GM11168 (cell line): ENCODE data around the gene BAIAP2L2.
"Not testable (repeated sequence)": the region's sequence is repeated elsewhere in the genome, so short reads cannot be mapped to it uniquely, and the experiment has no call there.

Source experiments
- in situ Hi-C: fragments of 300-500 bp; cut with MboI; formaldehyde crosslinking; loops from one replicate; pipeline ENCODE4 v1.12.0; 2022; ENCODE audit warnings: low sequenced_read_pairs; ENCODE audit not compliant: unreplicated experiment

The BAIAP2L2 gene

DNA sequence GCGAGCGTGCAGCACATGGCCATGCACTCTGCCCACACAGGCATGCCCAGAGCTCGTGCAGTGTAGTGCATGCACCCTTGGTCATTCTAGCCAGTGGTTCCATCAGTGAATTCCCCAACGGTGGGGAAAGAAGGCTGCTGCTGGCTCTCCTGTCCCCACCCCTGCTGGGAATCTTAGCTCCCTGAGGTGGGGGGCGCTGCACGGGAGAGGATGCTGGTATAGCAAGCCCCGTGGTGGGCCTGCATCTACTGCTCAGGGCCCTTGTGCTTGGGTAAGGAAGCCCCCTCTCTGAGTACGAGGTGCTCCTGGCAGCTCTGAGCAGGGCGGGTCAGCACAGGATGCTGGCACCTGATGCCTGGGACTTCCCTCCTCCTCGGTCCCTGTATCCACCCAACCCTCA, 18.5 kb upstream of the BAIAP2L2 start:
- in situ Hi-C loops = no loop called here

DNA sequence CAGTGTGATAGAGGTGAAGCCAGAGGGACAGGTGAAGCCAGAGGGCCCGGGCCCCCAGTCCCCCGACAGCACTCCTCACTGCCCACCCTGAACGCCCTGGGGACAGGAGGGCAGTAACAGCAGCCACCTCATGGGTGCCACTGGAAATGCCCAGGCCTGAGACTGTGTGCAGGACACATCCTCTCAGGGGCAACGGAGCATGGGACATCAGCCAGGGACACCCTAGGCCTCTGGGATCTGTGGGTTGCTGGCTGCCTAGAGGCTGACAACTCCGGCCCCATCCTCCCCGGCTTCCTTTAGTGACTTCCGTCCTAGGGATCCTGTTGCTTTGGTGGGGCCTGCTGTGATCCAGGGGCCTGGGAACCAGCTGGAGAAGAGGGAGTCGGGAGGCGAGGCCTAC, 17.4 kb upstream of the BAIAP2L2 start:
- in situ Hi-C loops = no loop called here

DNA sequence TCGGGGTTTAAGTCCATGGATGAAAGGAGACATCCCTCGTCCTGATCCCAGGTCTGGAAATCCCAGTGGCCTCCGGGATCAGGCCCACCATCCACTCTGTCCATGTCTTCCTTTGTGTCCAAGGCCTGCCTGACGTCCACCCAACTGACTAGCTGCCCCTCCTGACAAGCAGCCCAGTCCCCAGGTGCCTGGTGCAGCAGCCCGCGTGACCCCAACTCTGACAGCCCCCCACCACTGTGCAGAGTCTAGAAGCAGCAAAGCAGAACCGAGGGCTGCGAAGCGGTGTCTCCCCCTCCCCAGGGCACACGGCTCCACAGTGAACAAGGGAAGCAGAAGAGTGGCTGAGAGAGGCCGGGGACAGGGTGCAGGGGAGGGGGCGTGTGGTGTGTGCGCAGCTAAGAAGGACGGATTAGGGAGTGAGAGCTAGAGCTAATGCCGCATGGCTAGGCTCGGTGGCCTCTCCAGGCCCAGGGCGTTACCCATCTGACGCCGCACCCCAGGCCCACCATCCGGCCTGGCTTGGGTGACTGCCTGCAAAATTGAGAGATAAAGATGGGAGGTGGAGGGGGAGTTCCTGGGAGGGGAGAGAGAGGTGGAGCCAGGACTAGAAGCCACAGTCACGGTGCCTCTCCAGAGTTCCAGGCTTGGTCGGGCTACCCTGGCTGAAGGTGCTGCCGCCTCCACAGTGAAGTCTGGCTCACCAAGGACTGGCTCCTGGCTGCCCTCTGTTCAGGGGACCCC, 16.6 kb upstream of the BAIAP2L2 start:
- in situ Hi-C loops = no loop called here

DNA sequence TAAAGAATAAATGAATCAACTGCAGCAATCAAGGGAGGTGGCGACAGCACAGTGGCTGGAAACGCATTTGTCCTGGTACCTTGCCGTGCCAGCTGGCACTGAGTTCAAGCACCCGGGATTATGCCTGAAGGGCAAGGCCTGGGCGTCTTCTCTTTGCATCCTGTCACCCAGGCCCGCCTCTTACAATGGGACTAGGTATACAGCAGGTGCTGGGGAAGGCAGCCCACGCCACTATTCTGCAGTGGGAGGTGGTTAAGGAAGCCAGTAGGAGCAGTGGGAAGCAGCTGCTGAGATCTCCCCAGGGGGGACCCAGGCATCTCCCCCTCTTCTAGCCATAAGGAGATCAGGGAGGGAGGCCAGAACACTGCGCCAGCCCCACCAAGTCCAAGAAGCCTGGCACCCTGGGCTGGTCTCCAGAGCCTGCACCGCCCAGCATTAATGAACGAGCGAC, 15.3 kb upstream of the BAIAP2L2 start:
- in situ Hi-C loops = no loop called here

DNA sequence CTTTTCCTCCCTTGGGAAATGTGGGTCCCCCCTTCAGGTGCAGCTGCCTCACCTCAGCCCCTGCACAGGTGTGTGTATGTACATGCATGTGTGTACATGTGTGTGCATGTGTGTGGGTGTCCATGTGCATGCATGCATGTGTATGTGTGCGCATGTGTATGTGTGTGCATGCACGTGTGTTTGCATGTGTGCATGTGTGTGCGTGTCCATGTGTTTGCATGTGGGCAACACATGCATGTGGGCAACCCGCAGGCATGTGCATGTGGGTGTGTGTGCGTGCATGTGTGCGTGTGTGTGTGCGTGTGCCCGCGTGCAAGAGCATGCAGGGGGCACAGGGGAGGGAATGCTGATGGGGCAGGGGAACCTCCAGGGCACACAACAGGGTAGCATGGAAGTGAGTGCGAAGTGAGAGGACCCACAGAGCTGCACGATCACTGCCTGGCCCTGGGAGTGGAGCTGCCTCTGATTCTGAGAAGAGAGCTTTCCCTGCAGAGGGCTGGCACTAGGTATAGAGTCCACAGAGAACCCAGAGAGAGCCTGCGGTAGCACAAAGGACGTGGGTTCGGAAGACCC, 14.6 kb upstream of the BAIAP2L2 start:
- in situ Hi-C loops = no loop called here

DNA sequence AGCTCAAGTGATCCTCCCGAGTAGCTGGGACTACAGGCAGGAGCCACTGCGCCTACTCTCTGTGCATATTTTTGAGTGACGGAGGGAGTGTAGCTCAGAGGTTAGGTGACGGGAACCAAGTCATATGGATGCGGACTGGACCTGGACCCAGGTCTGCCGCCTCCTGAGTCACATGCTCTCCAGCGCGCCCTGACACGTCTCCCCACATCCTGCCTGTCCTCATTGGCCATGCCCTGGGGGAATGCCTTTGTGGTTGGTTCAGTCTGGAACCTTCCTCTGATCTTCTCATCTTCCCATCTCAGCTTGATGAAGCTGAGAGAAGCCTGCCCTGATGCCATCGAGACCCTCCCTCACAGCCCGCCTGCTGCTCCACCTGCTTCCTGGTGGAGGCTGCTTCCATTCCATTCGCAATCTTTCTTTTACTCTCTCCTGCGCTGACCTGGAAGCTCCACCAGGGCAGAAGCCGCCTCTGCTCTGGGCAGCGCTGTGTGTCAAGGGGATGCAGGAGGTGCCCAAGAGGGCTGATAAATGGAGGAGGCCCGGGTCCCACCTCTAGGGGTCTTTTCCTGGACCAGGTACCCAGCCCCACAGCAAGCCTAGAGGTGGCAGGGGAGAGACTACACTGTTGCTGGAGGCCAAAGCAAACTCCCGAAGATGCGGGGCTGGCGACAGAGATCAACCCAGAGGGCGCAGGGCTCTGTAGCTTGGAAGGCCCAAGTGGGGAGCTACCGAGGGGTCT, 13.9 kb upstream of the BAIAP2L2 start:
- in situ Hi-C loops = no loop called here

DNA sequence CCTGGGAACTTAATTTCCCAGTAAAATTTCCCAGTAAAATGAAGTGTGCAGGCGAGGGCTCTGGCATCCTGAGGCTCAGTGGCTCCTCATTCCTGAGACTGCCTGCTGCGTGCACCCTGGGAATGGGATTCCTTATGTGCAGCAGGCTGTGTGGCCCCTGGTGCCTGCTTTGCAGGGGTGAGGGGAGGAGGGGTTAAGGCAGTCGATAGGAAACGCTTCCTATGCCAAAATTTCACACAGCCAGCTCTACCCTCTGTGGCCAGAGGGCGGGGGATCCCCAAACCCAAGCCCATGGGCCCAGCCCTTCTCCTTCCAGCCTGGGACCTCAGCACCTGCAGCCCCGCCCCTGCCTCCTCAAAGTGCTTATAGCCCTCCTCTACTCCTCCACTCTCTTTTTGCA, 12.1 kb upstream of the BAIAP2L2 start:
- in situ Hi-C loops = no loop called here

DNA sequence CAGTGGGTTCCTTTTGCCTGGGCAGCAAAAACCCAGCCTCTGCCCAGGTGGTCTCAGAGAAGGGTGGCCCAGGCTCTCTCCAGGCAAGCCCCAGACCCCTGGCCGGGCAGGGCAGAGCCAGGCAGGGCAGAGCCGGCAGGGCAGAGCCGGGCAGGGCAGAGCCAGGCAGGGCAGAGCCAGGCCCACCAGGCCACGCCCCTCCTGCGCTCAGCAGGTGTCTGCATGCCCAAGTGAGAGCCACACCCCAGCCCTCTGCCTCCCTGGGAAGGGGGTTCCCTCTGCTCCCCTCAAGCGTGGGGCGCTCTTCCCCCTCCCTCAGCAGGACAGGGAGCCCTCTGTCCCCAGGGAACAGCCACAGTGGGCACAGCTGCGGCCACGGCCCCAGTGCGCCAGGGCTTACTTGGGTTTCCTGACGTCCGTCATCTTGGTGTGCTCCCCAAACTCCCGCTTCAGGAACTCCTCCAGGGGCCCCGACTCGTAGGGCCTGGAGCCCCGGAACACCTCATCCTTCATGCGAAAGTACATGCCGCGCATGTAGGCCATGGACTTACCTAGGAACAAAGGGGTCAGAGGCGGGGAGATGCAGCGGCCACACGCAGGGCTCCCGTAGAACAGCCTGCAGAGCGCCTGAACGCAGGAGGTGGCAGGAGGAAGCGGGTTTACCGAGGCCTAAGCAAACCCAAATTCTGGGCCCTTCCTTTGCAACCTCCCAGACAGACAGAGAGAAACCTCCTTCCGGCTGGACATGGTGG, 10.1 kb upstream of the BAIAP2L2 start:
- in situ Hi-C loops = no loop called here

DNA sequence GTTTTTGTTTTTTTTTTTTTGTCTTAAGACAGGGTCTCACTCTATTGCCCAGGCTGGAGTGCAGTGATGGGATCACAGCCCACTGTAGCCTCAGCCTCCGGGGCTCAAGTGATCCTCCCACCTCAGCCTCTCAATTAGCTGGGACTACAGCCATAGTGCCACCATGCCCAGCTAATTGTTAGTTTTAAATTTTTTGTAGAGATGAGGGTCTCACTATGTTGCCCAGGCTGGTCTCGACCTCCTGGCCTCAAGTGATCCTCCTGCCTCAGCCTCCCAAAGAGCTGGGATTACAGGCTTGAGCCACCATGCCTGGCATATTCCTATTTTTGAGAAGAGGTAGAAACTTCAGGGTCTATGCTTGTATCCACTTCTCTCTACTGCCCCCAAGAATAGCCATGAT, 8.3 kb upstream of the BAIAP2L2 start:
- in situ Hi-C loops = not testable (repeated sequence)

DNA sequence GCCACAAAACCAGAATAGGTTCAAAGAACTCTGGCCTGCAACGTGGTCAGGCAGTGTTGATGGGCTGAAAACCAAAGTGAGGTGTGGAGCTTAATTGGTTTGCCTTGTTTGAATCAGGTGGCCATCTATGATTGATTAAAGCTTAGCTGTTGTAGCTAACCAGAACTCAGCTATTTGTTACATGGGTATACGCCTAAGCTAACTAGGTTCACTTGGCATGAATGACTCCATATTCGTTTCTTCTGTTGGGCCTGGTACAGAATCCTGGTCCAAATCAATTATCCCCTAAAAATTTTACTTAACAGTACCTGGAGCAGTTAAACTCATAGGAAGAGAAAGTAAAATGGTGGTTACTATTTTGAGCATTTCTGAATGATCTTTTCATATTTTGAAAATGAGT, 7.7 kb upstream of the BAIAP2L2 start:
- in situ Hi-C loops = no loop called here

DNA sequence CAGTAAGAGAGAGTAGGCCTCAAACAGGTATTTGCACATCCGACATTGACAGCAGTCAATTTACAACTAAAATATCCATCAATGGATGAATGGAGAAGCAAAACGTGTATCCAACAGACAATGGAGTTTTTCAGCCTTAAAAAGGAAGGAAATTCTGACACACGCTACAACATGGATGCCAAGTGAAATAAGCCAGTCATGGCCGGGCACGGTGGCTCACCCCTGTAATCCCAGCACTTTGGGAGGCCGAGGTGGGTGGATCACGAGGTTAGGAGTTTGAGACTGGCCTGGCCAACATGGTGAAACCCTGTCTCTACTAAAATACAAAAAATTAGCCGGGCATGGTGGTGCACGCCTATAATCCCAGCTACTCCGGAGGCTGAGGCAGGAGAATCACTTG, 7.1 kb upstream of the BAIAP2L2 start:
- in situ Hi-C loops = not testable (repeated sequence)

DNA sequence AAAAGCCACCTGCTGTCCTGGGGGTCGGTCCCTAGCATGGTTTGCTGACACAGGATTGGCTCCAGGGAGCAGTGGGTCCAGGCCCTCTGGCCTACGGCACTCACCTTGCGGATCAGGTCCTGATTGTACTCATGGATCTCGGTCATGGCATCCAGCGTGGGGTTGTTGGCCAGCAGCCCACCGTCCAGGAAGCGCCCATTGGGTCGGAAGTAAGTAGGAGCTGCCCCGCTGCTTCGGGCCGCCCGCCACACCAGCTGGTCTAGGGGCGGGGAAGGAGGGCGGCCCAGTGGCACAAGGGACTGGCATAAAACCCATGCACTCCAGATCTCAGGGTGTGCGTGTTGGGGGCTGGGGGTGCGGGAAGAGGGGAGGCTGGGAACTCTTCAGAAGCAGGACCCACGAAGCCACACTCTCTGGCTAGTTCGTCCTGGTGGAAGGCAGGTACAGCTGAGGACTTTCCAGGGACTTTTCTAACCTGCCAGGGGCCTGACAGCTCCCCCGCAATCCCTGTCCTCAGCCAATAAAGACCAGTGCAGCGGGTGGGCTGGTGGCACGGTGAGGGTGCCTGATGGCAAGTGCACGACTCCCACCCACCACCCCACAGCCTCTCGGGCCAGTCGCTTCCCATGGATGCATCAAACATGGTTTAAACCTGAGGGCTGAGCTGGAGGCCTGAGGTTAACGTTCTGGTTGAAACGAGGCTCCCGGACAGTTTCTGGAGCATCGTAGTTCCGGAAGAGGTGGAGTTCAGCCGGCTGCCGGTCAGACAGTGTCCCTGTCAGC, 5.1 kb upstream of the BAIAP2L2 start:
- in situ Hi-C loops = no loop called here

DNA sequence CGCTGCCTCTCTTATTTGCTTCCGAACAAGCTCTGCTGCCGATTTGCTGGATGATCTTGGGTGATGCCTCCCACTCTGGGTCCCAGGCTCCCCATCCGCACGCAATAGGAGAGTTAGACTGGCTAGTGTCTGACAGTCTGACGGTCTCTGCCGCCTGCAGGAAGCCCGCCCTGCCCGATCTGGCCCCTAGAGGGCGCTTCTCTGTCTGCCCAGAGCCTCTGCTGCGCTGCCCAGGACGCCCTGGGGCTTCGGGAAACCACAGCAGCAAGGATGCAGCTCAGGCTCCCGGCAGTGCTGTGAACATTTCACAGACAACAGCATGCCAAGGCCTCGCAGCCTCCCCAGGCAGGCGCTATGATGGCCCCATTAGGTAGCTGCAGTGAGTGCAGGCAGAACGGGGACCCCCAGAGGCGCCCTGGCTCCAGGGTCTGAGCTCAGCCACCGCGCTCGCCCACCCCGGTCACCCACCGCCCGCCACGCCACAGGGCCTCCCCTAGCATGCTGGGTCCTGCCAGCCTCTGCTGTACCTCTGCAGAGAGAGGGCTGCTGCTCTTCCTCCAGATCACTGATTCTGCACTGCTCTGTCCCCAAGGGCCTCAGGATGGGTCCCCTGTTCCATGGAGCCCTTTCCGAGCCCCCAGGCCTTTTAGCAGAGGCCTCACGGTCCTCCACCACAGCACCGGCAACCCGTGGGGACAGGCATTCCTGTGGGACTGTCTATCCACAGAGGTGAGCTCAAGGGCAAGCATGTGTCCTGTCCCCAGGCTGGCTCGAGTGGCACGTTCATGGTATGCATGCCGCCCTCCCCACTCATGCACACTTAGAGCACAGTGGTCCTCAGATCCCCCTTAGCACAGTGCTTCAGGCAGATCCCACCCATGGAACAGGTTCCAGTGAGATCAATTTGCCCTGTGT, 4.3 kb upstream of the BAIAP2L2 start:
- in situ Hi-C loops = no loop called here

DNA sequence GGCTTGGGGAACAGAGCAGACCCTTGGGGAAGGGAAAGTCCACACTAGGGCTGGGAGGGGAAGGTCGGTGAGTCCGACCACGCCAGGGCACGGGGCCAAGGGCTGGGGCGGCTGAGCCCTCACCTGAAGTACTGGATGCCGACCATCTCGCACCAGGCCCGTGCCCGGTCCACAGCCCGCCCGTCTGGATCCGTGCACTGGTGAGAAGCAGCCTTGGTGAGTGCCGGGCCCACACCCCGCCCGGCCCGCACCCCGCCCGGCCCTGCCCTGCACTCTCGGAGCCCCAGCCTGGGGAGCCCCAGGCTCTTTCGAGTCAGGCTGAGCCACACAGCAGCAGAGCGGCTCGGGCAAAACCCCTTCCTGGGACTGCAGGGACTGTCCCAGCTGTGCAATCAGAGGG, 1.9 kb upstream of the BAIAP2L2 start:
- in situ Hi-C loops = no loop called here

DNA sequence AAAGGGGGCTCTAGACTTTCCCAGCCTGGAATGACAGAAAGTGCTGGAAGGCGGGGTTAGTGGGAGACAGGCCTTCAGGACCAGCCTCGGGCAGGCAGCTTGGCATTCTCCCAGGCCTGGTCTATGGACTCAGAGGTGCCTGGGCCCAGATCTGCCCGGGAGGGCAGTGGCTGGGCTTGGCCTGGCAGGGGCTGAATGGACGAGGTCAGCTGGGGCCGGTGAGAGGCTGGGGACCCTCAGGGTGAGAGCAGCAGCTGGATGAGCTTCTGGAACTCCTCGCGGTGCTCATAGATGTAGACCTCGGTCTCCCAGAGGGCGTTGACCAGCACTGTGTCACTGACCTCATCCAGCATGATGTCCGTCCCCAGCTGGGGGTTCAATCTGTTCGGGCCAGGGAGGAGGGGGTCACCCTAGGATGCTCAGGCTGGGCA, 1.5 kb upstream of the BAIAP2L2 start:
- in situ Hi-C loops = no loop called here

DNA sequence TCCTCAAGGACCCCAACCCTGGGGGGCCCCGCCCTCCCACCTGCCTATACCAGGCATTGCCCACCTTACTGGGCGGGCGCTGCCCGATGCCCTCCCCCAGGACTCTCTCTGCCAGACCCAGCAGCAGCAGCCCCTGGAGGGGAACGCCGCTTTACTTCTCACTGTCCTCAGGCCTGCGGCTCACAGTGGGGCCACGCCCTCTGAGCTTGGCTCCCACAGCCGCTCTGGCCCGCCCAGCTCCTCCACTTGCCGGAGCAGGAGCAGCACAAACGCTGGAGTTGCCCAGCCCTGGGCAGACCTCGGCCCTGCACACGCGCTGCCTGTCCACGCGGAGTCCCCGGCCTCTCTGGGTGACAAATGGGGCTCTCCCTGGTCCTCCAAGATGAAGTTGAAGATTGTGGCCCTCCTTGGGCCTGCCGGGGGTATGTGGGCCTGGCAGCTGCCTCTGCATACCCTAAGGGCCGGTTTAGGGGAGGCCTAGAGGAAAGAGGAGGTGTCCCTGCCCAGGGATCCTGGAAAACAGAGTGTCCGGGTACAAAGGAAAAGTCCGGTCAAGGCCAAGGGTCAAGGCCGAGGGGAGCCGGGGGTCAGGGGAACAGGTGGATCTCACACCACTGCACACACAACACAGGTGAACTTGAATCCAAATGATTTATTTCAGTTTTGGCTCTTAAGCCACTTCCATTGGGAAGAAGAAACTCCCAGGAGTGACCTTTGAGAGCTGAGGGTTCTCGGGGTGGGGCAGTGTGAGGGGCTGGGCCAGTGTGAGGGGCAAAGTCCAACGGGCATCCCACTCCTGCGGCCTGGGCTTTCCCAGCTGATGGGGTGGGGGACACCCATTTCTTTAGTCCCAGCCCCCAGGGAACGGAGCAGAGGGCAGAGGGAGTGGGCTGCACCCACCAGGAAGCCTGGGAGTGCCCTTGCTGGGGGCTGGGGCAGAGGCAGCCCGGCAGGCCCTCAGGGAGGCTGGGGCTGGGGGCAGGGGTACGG, 674 bp upstream of the BAIAP2L2 start:
- in situ Hi-C loops = no loop called here

DNA sequence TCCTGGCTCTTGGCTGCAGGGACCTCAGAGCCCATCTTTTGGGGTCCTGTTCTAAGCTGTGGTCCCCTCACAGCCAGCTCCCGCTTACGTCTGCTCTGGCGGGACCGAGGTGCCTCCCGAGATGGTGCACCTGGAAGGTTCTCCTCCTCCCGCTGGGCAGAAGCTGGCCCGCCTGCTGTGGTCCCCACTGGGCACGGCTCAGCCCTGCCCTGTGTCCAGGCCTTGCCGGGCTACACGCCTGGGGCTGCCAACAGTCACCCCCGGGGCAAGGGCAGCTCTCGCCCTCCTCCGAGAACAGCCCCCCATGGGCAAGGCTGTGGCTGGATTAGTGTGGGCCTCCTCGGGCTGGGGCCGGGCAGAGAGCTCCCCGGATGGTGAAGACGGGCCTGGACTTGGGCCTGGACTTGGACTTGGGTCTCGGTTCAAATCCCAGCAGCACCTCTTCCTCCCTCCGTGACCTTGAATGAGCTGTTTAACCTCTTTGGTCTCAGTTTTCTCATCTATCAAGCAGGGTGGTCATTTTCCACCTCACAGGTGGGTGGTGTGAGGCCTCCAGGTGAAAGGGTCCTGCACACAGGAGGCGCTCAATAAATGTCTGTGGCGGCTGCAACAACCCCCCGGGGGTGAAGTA, 998 bp downstream of the BAIAP2L2 start:
- in situ Hi-C loops = no loop called here
